Activated CD4-positive, alpha-beta T cell treated with anti-CD3 and anti-CD28 coated beads, Interleukin-2, amount 50 U/mL, for 48 hours (primary cell): ENCODE data around the gene HMG20A.
"Not testable (repeated sequence)": the region's sequence is repeated elsewhere in the genome, so short reads cannot be mapped to it uniquely, and the experiment has no call there.

Experiments used
- DNase-seq, 2 experiments: peaks; one replicate each; pipeline ENCODE4 v3.0.0-alpha.2; 2020

Gene HMG20A

GRCh38 chr15:77420610-77421369, at the start of gene HMG20A:
Gene HMG20A (plus strand): TSS chr15:77420888. CDS start chr15:77458408, 37,520 bp downstream.
- DNase-seq, result peak; percentile 57 to 69

- no peak for DNase-seq
Observed at GRCh38 chr15:77371850-77372563, 48.7 kb upstream of the HMG20A start.

DNA sequence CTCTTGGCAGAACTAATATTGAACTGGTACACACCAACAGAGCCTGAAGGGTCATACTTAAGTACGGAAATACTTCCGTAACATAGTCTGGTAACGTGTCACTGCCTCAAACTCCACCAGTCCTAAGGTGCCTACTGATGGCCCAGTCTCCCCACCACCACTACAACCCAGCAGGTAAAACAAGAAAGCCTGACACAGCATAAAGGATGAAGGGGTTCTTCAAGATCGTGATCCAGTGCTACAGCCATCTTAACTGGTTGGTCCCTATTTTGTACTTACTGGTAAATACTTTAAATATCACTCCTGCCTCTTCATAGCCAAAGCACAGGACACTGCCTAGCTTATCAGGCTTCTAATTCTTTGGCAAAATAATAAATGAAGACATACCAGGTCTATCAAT, 47.2 kb upstream of the HMG20A start:
- no peak for DNase-seq

GRCh38 chr15:77375133-77375532, 45.6 kb upstream of the HMG20A start:
- DNase-seq, result no peak

DNA sequence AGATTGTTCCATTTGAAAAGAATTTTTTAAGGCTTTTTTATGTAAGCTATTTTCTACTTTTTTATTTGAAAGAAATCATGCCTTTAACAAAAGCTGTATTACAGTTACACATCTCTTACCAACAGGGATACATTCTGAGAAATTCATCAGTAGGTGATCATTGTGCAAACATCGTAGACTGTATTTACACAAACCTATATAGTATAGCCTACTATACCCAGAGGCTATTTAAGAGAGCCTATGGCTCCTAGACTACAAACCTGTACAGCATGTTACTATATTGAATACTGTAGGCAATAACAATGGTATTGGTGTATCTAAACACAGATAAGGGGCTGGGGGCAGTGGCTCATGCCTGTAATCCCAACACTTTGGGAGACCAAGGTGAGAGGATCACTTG, 43.9 kb upstream of the HMG20A start:
- no peak for DNase-seq

DNA sequence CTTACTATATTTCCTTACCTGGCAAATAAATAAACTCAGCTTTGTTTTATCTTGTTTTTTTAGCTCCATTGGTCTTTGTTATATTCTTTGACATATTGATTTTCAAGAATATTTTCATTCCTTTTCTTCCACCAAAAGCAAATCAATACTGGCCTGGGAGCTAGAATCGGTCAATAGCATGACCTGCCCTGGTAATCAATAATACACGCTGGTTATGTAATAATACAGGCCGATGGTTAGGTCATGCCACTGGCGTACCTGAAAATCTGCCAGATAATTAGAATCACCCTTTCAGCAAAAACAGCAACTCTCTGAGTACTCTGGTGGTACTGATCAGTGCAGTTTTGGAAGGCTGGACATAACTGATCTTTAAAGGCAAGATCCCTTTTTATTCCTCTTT, 40.7 kb upstream of the HMG20A start:
- DNase-seq, result no peak

- no peak for DNase-seq
Observed at GRCh38 chr15:77384086-77384485, 36.6 kb upstream of the HMG20A start.

DNA sequence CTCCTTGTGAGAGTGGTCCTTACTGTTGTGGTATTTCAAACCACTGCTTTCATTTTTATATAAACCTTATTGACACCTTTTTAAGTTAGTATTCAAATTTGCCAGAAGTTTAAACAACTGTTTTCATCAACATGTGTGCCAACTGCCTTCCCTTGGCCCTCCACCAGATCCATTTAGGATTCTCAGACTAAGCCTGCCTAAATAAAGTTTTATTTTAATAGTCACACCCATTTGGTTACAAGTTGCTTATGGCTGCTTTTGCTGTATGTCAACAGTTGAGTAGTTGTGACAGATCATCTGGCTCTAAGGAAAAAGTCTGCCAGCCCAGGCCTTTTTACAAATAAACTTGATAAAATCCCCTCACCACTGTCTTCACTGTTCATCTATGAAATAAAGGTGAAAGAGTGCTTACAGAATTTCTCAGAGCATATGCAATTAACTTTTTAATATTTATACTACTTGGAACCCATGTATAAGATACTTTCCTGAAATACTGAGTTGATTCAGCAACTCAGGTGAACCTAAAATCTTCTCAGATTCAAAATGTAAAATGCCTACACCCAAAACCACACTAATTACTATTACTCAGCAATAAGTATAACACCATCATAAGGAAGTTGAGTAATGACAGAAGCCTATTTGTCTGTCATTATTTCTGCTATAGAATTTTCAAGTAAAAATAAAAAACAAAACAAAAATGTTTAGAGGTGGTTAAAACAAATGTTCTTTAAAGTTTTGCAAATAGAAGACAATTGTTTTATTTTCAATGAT, 35.9 kb upstream of the HMG20A start:
- no peak for DNase-seq

DNA sequence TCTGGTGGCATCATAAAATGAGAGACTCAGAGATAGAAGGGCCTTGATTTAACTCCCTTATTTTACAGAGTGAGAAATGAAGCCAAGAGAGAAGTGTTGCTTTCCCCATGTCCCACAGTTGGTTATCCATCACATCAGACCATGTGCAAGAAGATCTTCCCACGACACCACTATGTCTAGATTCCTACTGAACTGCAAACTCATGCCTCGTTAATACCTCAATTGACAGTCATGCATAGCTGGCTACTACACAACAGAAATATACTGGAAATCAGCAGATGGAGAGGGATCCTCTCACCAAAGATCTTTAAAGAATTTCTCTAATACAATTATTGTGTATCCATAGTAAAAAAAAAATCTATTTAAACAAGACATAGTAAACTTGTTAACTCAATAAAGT, 34.1 kb upstream of the HMG20A start:
- no peak for DNase-seq

GRCh38 chr15:77387365-77388105, 33.2 kb upstream of the HMG20A start:
- no peak for DNase-seq

- DNase-seq, result no peak
Observed at GRCh38 chr15:77391372-77391951, 29.2 kb upstream of the HMG20A start.

DNA sequence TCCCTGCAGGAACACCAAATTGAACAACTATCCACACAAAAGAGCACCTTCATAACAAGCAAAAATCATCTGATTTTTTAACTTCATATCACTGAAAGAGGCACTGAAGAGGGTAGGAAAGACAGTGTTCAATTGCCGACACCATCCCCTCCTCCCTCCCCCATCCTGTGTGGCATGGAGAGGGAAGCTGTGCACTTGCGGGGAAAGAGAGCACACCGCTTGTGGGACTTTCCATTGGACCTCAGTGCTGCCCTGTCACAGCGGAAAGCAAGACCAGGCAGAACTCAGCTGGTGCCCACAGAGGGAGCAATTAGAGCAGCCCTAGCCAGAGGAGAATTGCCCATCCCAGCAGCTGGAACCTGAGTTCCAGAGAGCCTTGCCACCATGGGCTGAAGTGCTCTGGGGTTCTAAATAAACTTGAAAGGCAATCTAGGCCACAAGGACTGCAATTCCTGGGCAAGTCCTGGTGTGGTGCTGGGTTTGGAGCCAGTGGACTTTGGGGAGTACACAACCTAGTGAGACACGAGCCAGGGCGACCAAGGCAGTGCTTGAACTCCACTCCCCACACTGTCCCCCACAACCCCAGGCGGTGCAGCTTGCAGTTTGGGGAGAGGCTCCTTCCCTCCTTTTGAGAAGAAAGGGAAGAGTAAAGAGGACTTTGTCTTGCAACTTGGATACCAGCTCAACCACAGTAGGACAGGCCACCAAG, 27.8 kb upstream of the HMG20A start:
- no peak for DNase-seq

- DNase-seq, result no peak
Observed at GRCh38 chr15:77393471-77393840, 27.2 kb upstream of the HMG20A start.

GRCh38 chr15:77395013-77395774, 25.5 kb upstream of the HMG20A start:
- DNase-seq, result no peak

- no peak for DNase-seq
Observed at GRCh38 chr15:77396692-77397091, 24.0 kb upstream of the HMG20A start.

- no peak for DNase-seq
Observed at GRCh38 chr15:77398927-77399326, 21.8 kb upstream of the HMG20A start.

DNA sequence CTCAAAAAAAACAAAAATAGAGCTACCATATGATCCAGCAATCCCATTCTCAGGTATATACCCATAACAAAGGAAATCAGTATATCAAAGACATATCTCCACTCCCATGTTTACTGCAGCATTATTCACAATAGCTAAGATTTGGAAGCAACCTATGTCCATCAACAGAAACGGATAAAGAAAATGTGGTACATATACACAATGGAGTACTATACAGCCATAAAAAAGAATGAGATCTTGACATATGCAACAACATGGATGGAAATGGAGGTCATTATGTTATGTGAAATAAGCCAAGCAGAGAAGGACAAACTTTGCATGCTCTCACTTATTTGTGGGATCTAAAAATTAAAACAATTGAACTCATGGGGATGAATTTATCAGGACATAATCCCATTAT, 20.4 kb upstream of the HMG20A start:
- DNase-seq, result no peak

GRCh38 chr15:77402740-77403379, 17.8 kb upstream of the HMG20A start:
- no peak for DNase-seq

DNA sequence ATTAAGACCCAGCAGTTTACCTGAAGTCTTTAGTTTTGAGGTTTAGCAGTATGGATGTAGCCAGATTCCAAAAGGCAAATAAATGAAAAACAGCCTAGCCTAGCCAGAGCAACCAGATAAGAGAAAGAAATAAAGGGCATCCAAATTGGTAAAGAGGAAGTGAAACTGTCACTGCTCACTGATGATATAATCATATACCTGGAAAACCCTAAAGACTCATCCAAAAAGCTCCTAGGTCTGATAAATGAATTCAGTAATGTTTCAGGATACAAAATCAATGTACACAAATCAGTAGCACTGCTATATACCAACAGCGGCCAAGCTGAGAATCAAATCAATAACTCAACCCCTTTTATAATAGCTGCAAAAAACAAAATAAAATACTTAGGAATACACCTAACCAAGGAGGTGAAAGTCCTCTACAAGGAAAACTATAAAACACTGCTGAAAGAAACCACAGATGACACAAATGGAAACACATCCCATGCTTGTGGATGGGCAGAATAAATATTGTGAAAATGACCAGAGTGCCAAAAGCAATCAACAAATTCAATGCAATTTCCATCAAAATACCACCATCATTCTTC, 14.4 kb upstream of the HMG20A start:
- DNase-seq, result not testable (repeated sequence)

- no peak for DNase-seq
Observed at GRCh38 chr15:77406846-77407245, 13.8 kb upstream of the HMG20A start.
